Fibroblast of lung (primary cell): Measurements from ENCODE around the gene OSBP2.

Source experiments
- CTCF ChIP-seq, 2 donors: IDR thresholded peaks in 1 of 2; conservative IDR thresholded peaks in 1 of 2; 1 replicate in 1 of 2; 2 replicates in 1 of 2; pipeline ENCODE4 v1.5.1; 2011 to 2012; ENCODE audit warnings: low read length in 2 of 2, control low read depth in 1 of 2, inconsistent platforms in 1 of 2, low read depth in 1 of 2, mild to moderate bottlenecking in 1 of 2
- EZH2 ChIP-seq: IDR thresholded peaks from 2 replicates; pipeline ENCODE4 v1.5.1; 2012; ENCODE audit warnings: low read length, control low read depth, mild to moderate bottlenecking; ENCODE audit errors: missing control alignments

GRCh38 chr22:30825711-30826505 lies 131.2 kb downstream of the OSBP2 start:
- TF ChIP-seq CTCF (conservative IDR thresholded peaks at IDR 0.05 in 1 of 2, IDR thresholded peaks at IDR 0.05 in 1 of 2; ENCODE audit: low read depth in 1 of 2, low read length in 2 of 2) = no peak
- no peak for TF ChIP-seq EZH2
